SK-N-SH treated with all-trans-retinoic acid at 6 μM for 48 hours (cell line): ENCODE measurements around the gene NSUN6.

ENCODE experiments used
- ATAC-seq: fragments of 200-7000 bp; cut with Tn5 transposase; 3 replicates; pipeline ENCODE4 v1.9.1; 2020; ENCODE audit warnings: mild to moderate bottlenecking, moderate library complexity
- ARNTL ChIP-seq: fragments of 450-650 bp; formaldehyde crosslinking; IDR thresholded peaks from 2 replicates; pipeline ENCODE4 v1.5.0; 2020; ENCODE audit warnings: low read depth, mild to moderate bottlenecking, moderate library complexity, borderline replicate concordance
- BACH2 ChIP-seq: fragments of 250-450 bp; sonication (Bioruptor Pico); IDR thresholded peaks from 2 replicates; pipeline ENCODE4 v1.9.0; 2021; ENCODE audit warnings: mild to moderate bottlenecking, borderline replicate concordance
- CREB5 ChIP-seq: fragments of 250-450 bp; sonication (Bioruptor Pico); IDR thresholded peaks from 2 replicates; pipeline ENCODE4 v1.5.1; 2020; ENCODE audit warnings: low read depth, mild to moderate bottlenecking, moderate library complexity
- CSDC2 ChIP-seq: fragments of 250-450 bp; sonication (Bioruptor Pico); IDR thresholded peaks from 2 replicates; pipeline ENCODE4 v1.5.0; 2020; ENCODE audit warnings: mild to moderate bottlenecking, moderate library complexity
- ESRRG ChIP-seq: fragments of 250-450 bp; sonication (Bioruptor Pico); IDR thresholded peaks from 2 replicates; pipeline ENCODE4 v1.6.1; 2021; ENCODE audit warnings: mild to moderate bottlenecking
- GLIS3 ChIP-seq: fragments of 250-450 bp; sonication (Bioruptor Pico); IDR thresholded peaks from 2 replicates; pipeline ENCODE4 v1.5.0; 2020; ENCODE audit warnings: mild to moderate bottlenecking, moderate library complexity
- ISL1 ChIP-seq: fragments of 250-450 bp; sonication (Bioruptor Pico); IDR thresholded peaks from 2 replicates; pipeline ENCODE4 v2.1.2; 2022; ENCODE audit warnings: mild to moderate bottlenecking, moderate library complexity
- PATZ1 ChIP-seq: fragments of 250-450 bp; sonication (Bioruptor Pico); IDR thresholded peaks from 2 replicates; pipeline ENCODE4 v1.8.0; 2020; ENCODE audit warnings: mild to moderate bottlenecking, moderate library complexity, borderline replicate concordance
- RARB ChIP-seq: fragments of 250-450 bp; sonication (Bioruptor Pico); IDR thresholded peaks from 2 replicates; pipeline ENCODE4 v1.8.0; 2021; ENCODE audit warnings: mild to moderate bottlenecking, moderate library complexity
- SNAI2 ChIP-seq: fragments of 250-450 bp; sonication (Bioruptor Pico); IDR thresholded peaks from 2 replicates; pipeline ENCODE4 v1.5.0; 2020; ENCODE audit warnings: mild to moderate bottlenecking, moderate library complexity
- TCF4 ChIP-seq: fragments of 250-450 bp; sonication (Bioruptor Pico); IDR thresholded peaks from 2 replicates; pipeline ENCODE4 v1.8.0; 2021; ENCODE audit warnings: mild to moderate bottlenecking, moderate library complexity, borderline replicate concordance
- TOX ChIP-seq: fragments of 250-450 bp; sonication (Bioruptor Pico); IDR thresholded peaks from 2 replicates; pipeline ENCODE4 v1.8.0; 2021; ENCODE audit warnings: mild to moderate bottlenecking, moderate library complexity, borderline replicate concordance
- TSHZ2 ChIP-seq: fragments of 250-450 bp; sonication (Bioruptor Pico); IDR thresholded peaks from 2 replicates; pipeline ENCODE4 v1.5.0; 2020; ENCODE audit warnings: mild to moderate bottlenecking, moderate library complexity
- ZC3H10 ChIP-seq: fragments of 250-450 bp; sonication (Bioruptor Pico); IDR thresholded peaks from 2 replicates; pipeline ENCODE4 v1.5.1; 2021; ENCODE audit warnings: mild to moderate bottlenecking, moderate library complexity
- ZFP3 ChIP-seq: fragments of 250-450 bp; sonication (Bioruptor Pico); IDR thresholded peaks from 2 replicates; pipeline ENCODE4 v1.5.0; 2020; ENCODE audit warnings: mild to moderate bottlenecking, moderate library complexity
- ZFP30 ChIP-seq: fragments of 450-650 bp; formaldehyde crosslinking; IDR thresholded peaks from 2 replicates; pipeline ENCODE4 v1.5.0; 2022; ENCODE audit warnings: mild to moderate bottlenecking, moderate library complexity
- ZNF565 ChIP-seq: fragments of 450-650 bp; formaldehyde crosslinking; conservative IDR thresholded peaks from 2 replicates; pipeline ENCODE4 v1.5.0; 2020; ENCODE audit warnings: low read depth, mild to moderate bottlenecking, moderate library complexity
- ZNF70 ChIP-seq: fragments of 450-650 bp; formaldehyde crosslinking; IDR thresholded peaks from 2 replicates; pipeline ENCODE4 v1.5.0; 2020; ENCODE audit warnings: mild to moderate bottlenecking, moderate library complexity
- ZNF8 ChIP-seq: fragments of 450-650 bp; formaldehyde crosslinking; IDR thresholded peaks from 2 replicates; pipeline ENCODE4 v1.5.0; 2020; ENCODE audit warnings: mild to moderate bottlenecking, moderate library complexity
- TF ChIP-seq, protein P1 (sequence below): fragments of 250-450 bp; sonication (Bioruptor Pico); IDR thresholded peaks from 2 replicates; pipeline ENCODE4 v1.8.0; 2021; ENCODE audit warnings: low read depth, mild to moderate bottlenecking, moderate library complexity, borderline replicate concordance
- TF ChIP-seq, protein P2 (sequence below): fragments of 250-450 bp; sonication (Bioruptor Pico); IDR thresholded peaks from 2 replicates; pipeline ENCODE4 v1.5.1; 2021; ENCODE audit warnings: mild to moderate bottlenecking, moderate library complexity

The NSUN6 gene

GRCh38 chr10:18651324-18652007, at the start of gene NSUN6:
NSUN6 (minus strand) TSS chr10:18651587; CDS start chr10:18651203, 384 bp downstream.
- peak; percentile 94 for ATAC-seq
- TF ChIP-seq ARNTL, result no peak
- peak; percentile 41; the same call in 1 of the 2 replicates for TF ChIP-seq TCF4 (CRISPR knock-in tag)
- no peak for TF ChIP-seq SNAI2 (CRISPR knock-in tag)
- TF ChIP-seq ZNF565 (CRISPR knock-in tag), result no peak
- TF ChIP-seq, protein P1, sequence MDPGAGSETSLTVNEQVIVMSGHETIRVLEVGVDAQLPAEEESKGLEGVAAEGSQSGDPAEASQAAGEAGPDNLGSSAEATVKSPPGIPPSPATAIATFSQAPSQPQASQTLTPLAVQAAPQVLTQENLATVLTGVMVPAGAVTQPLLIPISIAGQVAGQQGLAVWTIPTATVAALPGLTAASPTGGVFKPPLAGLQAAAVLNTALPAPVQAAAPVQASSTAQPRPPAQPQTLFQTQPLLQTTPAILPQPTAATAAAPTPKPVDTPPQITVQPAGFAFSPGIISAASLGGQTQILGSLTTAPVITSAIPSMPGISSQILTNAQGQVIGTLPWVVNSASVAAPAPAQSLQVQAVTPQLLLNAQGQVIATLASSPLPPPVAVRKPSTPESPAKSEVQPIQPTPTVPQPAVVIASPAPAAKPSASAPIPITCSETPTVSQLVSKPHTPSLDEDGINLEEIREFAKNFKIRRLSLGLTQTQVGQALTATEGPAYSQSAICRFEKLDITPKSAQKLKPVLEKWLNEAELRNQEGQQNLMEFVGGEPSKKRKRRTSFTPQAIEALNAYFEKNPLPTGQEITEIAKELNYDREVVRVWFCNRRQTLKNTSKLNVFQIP, result no peak

DNA sequence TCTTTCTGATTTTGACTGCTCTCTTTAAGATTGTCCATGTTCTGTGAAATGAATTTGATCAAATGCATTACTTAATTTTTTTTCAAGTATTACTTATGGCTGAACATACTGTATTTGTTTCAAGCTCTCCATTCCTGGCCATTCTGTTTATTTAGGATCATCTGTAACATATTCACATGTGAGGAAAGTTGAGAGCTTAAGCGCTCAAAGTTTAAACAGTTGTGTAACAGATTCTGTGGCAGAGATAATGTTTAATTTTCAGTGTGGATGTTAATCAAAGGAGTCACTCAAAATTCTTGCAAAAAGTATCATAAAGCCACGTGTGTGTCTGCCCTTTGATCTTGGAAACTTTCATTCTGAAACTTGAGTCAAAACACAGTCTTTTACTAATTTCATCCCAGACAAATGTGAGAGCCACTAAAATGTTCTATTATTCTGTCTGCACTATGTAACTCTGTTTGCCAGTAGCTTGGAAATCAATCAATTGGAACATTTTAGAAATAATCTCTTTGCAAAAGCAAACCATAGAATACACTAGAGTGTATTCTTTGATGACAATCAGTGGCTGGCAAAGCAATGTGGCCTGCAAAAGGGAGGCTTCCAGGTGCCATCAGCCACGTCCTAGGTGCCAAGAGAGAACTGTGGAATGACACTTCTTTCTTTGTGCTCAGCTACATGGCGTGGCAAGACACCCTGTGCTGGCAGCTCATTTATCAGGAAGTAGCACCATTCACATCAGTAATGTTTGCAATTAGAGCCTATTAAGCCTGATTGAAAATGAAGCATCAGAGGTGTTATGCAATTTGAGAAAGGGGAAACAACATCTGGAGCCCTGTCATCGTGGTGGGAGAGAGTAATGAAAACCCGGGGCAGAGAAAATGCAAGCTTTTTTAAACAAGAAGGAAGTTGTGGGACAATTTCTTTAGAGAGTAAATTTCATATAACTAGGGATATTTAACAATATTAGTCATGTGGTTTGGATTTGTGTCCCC, 48.8 kb upstream of the NSUN6 start:
- no peak for ATAC-seq

More for the DNA sequence above, 48.8 kb upstream of the NSUN6 start:
- no peak for TF ChIP-seq ESRRG (CRISPR knock-in tag)
- TF ChIP-seq ZC3H10 (CRISPR knock-in tag), result no peak
- TF ChIP-seq TCF4 (CRISPR knock-in tag), result no peak
- no peak for TF ChIP-seq ISL1
- TF ChIP-seq SNAI2 (CRISPR knock-in tag), result no peak
- no peak for TF ChIP-seq PATZ1 (CRISPR knock-in tag)
- no peak for TF ChIP-seq ZFP30 (CRISPR knock-in tag)
- TF ChIP-seq ZNF70 (CRISPR knock-in tag), result no peak
- TF ChIP-seq RARB (CRISPR knock-in tag), result no peak
- no peak for TF ChIP-seq CREB5
- no peak for TF ChIP-seq GLIS3
- TF ChIP-seq BACH2, result no peak
- TF ChIP-seq CSDC2 (CRISPR knock-in tag), result no peak
- no peak for TF ChIP-seq ZFP3
- no peak for TF ChIP-seq TSHZ2 (CRISPR knock-in tag)
- TF ChIP-seq TOX (CRISPR knock-in tag), result no peak
- no peak for TF ChIP-seq ZNF565 (CRISPR knock-in tag)
- TF ChIP-seq, protein P2, sequence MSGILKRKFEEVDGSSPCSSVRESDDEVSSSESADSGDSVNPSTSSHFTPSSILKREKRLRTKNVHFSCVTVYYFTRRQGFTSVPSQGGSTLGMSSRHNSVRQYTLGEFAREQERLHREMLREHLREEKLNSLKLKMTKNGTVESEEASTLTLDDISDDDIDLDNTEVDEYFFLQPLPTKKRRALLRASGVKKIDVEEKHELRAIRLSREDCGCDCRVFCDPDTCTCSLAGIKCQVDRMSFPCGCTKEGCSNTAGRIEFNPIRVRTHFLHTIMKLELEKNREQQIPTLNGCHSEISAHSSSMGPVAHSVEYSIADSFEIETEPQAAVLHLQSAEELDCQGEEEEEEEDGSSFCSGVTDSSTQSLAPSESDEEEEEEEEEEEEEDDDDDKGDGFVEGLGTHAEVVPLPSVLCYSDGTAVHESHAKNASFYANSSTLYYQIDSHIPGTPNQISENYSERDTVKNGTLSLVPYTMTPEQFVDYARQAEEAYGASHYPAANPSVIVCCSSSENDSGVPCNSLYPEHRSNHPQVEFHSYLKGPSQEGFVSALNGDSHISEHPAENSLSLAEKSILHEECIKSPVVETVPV (CRISPR knock-in tag), result no peak
- no peak for TF ChIP-seq ZNF8
- TF ChIP-seq, protein P1, result no peak
- TF ChIP-seq, all 23 proteins: peak for 0
